ENCODE results near the gene BRD4.
A peak's percentile ranks its signal among the peaks of the same experiment; 100 is the strongest.

The BRD4 gene

DNA sequence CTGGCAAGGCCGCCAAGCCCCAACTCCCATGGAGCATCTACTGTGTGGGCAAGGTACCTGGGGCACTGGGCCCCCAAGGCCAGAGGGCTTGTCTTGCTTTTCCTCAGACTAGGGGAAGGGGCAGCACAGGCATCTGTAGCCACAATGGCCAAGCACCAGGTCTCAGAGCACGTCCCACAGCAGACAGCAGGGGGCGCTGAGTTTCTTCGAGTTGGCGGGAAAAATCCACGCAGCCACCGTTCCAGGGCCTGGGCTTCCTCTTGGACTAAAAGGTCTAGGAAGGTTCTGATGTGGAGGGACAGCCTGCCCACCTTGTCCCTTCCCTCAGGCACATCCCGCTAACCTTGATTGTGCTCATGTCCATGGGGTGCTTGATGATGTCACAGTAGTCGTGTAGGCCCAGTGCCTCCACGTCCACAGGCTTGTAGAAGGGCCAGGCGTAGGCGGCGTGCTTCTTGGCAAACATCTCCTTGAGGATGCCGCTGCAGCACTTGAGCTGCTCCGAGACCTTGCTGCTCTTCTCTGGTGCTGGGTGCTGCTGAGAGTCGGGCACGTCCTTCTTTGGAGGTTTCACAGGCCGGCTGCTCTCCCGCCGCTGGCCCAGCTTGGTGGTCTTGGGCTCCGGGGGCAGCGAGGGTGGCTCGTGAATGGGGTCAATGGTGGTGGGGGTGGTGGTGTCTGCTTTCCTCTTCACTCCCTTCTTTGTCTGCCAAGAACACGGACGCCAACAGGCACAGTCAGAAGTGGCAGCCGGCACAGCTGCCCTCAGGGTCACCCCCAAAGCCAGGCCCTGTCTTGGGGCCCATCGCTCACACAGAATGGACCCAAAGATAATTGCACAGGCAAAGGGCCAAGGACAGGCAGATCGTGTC, 68.0 kb downstream of the BRD4 start:
- Histone ChIP-seq H3K36me3 (ENCODE audit: control insufficient read depth in 2 of 2, insufficient read depth in 1 of 2, low read length in 2 of 2) (peaks cover 50 to 99% of the 10 kb centered on the region in 2 experiments), H3K4me1 (ENCODE audit: control insufficient read depth, insufficient read depth, low read length) (no peaks in the 10 kb centered on the region), H3K4me3 (ENCODE audit: low read depth, low read length) (no peak overlapping the region), H3K9me3 (ENCODE audit: control insufficient read depth, insufficient read depth, low read depth, low read length) (no peaks in the 10 kb centered on the region), H3K27ac (ENCODE audit: extremely low read depth, low read depth, low read length) (no peak overlapping the region)
- TF ChIP-seq ZNF660 (tag by site-specific recombination; IDR thresholded peaks at IDR 0.05) (0 out of 2 replicates have a peak, but pooled peaks have one; percentile 13), ZXDB (tag by site-specific recombination; IDR thresholded peaks at IDR 0.05) (0 out of 2 replicates have a peak, but pooled peaks have one; percentile 26), ZNF600 (tag by site-specific recombination; IDR thresholded peaks at IDR 0.05) (0 out of 2 replicates have a peak, but pooled peaks have one; percentile 51), ZNF26 (tag by site-specific recombination; IDR thresholded peaks at IDR 0.05) (no peak), PATZ1 (tag by site-specific recombination; IDR thresholded peaks at IDR 0.05) (0 out of 2 replicates have a peak, but pooled peaks have one; percentile 19), ZNF449 (tag by site-specific recombination; IDR thresholded peaks at IDR 0.05) (no peak), IKZF3 (tag by site-specific recombination; IDR thresholded peaks at IDR 0.05) (peak; percentile 50), ZNF488 (tag by site-specific recombination; IDR thresholded peaks at IDR 0.05) (no peak), EGR2 (tag by site-specific recombination; IDR thresholded peaks at IDR 0.05; ENCODE audit: low read depth) (peak; percentile 69), ZNF654 (tag by site-specific recombination; IDR thresholded peaks at IDR 0.05; ENCODE audit: low read depth) (peak; percentile 65), ZNF433 (tag by site-specific recombination; IDR thresholded peaks at IDR 0.05; ENCODE audit: low read depth) (no peak), ZNF624 (tag by site-specific recombination; IDR thresholded peaks at IDR 0.05) (no peak), CTCF (tag by site-specific recombination; IDR thresholded peaks at IDR 0.05) (peak; percentile 64; the same call in 1 of the 2 replicates), ZFHX2 (tag by site-specific recombination; conservative IDR thresholded peaks at IDR 0.05) (peak; percentile 79), ZNF138 (tag by site-specific recombination; IDR thresholded peaks at IDR 0.05; ENCODE audit: borderline replicate concordance) (no peak)
- TF ChIP-seq, protein P1, sequence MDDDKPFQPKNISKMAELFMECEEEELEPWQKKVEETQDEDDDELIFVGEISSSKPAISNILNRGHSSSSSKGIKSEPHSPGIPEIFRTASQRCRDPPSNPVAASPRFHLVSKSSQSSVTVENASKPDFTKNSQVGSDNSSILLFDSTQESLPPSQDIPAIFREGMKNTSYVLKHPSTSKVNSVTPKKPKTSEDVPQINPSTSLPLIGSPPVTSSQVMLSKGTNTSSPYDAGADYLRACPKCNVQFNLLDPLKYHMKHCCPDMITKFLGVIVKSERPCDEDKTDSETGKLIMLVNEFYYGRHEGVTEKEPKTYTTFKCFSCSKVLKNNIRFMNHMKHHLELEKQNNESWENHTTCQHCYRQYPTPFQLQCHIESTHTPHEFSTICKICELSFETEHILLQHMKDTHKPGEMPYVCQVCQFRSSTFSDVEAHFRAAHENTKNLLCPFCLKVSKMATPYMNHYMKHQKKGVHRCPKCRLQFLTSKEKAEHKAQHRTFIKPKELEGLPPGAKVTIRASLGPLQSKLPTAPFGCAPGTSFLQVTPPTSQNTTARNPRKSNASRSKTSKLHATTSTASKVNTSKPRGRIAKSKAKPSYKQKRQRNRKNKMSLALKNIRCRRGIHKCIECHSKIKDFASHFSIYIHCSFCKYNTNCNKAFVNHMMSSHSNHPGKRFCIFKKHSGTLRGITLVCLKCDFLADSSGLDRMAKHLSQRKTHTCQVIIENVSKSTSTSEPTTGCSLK (tag by site-specific recombination; IDR thresholded peaks at IDR 0.05): no peak
- CTCF ChIA-PET: interaction anchor here (0.6 to 1.0 kb wide), 3 partner anchors 32 to 112 kb away, joined by 3 to 5 read pairs (median 5); no protein-coding TSS in a partner anchor
- POLR2A ChIA-PET: no interaction called here

Data from HEK293 (cell line).